Measurements from ENCODE around the gene ACSF3.

Gene ACSF3

DNA sequence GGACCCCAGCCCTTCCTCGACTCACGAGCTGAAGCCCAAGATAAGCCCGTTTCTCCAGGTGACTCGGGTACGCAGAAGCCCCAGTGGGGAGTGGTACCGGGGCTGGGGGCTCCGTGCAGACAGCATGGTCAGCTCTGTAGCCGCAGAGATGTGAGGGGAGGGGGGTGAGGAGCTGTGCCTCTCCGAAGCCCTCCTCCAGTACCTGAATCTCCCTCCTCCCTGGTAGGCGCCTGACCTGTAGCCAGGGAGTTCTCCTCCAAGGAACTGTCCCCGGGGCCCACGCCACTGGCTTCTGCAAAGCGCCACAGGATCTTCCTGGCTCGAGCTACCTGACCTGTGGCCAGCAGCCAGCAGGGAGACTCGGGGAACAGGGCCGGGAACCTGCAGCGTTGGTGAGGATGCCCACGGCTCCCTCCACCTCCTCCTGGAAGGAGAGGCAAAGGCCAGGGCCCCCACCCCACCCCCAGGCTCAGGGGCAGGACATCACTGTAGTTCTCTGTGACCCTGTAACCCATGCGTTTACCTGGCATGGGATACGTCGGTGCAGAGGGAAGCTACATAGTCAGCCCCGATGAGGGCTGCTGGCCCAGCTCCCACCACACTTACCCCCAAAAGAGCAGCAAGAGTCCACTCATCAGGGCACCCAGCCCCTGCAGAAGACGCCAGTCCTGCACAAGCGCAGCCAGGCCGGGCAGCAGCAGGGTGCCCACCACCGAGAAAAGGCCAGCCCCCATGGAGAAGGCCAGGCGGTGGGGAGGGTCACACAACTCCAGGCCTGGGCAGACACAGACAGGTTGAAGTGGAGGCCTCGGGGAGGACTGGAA is 105.0 kb downstream of the ACSF3 start:
- DNase-seq (ENCODE audit: extremely low read depth, insufficient read length): peak; percentile 18
- Histone ChIP-seq H3K36me3 (ENCODE audit: control insufficient read depth, insufficient read depth, low read length) (no peaks in the 10 kb centered on the region), H3K4me3 (replicated peaks; ENCODE audit: low read depth, low read length) (no peak overlapping the region), H3K27me3 (replicated peaks; ENCODE audit: control insufficient read depth, insufficient read depth, low read length) (no peaks in the 10 kb centered on the region)
- TF ChIP-seq, protein P1, sequence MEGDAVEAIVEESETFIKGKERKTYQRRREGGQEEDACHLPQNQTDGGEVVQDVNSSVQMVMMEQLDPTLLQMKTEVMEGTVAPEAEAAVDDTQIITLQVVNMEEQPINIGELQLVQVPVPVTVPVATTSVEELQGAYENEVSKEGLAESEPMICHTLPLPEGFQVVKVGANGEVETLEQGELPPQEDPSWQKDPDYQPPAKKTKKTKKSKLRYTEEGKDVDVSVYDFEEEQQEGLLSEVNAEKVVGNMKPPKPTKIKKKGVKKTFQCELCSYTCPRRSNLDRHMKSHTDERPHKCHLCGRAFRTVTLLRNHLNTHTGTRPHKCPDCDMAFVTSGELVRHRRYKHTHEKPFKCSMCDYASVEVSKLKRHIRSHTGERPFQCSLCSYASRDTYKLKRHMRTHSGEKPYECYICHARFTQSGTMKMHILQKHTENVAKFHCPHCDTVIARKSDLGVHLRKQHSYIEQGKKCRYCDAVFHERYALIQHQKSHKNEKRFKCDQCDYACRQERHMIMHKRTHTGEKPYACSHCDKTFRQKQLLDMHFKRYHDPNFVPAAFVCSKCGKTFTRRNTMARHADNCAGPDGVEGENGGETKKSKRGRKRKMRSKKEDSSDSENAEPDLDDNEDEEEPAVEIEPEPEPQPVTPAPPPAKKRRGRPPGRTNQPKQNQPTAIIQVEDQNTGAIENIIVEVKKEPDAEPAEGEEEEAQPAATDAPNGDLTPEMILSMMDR (IDR thresholded peaks at IDR 0.05; ENCODE audit: insufficient read depth, low read length, poor library complexity, severe bottlenecking): no peak

DNA sequence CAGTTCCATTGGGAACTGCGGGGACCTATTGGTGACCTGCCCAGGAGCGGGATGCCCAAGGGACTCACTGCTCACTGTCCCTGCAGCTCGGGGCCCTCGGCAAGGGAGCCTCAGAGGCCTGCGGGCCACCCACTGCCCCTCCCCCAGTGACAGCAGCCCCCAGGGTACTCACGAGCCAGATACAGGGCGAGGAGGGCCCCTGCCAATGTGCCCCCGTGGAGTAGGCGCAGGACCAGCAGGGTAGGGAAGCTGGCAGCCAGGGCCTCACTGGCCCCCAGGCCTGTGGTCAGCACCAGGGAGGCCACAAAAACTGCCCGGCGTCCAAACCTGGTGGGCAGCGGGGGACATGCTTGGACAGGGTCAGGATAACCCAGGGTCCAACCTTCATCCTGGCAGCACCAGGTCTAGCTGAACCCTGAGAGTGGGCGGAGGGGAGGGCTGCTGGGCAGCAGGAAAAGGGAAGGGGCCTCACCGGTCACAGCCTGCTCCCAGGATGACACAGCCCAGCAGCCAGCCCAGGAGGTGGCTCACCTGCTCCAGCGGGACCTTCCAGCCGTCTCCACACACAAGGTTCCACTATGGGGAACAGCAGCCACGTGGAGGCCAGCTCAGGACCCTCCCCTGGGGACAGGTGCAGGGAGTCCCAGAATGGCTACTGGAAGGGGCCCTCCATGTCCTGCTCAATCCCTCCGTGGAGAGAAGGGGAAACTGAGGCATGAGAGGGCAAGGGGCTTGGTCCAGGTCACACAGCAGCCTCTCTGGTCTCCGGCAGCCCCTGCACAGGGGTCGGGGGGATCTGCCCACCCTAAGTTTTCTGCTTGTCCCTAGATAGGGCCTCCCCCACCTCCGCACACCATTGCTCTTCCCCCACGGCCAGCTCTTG is 105.8 kb downstream of the ACSF3 start:
- H3K27me3 ChIP-seq (replicated peaks; ENCODE audit: control insufficient read depth, insufficient read depth, low read length): no peaks in the 10 kb centered on the region
- no peak for DNase-seq (ENCODE audit: extremely low read depth, insufficient read length)
- TF ChIP-seq, protein P1 (IDR thresholded peaks at IDR 0.05; ENCODE audit: insufficient read depth, low read length, poor library complexity, severe bottlenecking): no peak

DNA sequence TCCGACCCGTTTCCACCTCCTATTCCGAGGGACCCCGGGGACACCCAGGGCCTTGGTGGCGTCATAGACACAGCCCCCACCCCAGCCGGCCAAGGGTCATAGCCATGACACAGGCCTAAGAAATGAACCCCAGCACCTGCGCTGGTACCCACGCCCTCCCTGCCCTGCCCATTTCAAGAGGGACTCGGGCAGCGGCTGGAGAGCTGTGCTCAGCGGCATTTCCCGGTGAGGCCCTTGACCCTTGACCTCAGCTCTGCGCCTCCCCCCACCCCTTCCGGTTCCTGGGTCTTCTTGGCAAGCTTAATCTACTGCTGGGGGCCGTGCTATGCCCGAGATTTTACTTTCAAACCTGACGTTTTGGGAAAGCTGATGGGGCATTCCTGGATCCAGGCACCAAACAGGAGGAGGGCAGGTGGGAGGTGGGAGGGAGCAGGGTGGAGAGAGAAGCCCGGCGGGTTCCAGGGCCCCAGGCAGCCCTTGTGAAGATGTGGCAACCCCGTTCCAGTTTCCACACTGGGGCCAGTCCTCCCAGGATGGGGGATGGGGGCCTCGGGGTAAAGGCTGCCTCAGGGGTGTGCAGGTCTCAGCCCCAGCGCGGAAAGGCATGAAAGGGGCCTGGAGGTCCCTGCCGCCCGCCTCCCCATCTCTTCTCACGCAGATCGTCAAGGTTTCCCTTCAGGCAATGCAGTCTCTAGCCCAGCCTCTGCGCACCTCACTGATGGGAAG is 106.6 kb downstream of the ACSF3 start, which contains the start of gene SLC22A31:
Gene SLC22A31, minus strand, starts transcription at position 414 of the 726 bp plus-strand sequence. Its CDS starts 36 bp downstream, at position 378.
- DNase-seq (ENCODE audit: extremely low read depth, insufficient read length): no peak
- TF ChIP-seq, protein P1 (IDR thresholded peaks at IDR 0.05; ENCODE audit: insufficient read depth, low read length, poor library complexity, severe bottlenecking): no peak

More for the DNA sequence above, 105.8 kb downstream of the ACSF3 start:
- H3K4me3 ChIP-seq (replicated peaks; ENCODE audit: low read depth, low read length): peak overlapping the region; percentile 28
- H3K36me3 ChIP-seq (ENCODE audit: control insufficient read depth, insufficient read depth, low read length): no peaks in the 10 kb centered on the region

DNA sequence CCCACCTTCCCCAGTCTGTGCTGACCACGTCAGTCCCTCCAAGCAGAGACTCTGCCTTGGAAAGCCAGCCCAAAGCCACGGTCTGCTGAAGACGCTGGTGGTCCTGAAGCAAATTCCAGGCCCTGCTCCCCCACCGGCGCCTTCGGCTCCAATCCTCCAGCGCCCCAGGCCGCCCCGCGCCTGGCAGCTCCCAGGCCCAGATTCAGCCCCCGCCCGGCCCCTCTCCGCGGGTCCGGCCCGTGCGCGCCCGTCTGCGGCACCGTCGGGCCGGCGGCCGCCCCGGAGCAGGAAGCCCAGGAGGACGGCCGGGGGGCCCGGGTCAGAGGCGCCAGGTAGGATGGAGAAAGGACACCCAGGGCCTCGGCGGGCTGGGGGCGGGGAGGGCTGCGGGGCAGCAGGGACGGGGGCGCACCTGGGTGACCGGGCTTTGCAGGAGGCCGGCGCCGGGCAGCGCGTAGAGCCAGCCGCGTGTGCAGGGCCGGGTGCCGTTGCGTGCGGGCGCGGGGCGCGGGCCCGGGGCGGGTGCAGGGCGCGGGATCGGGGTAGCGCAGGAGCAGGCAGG is 107.3 kb downstream of the ACSF3 start:
- no peak for DNase-seq (ENCODE audit: extremely low read depth, insufficient read length)
- no peaks in the 10 kb centered on the region for H3K27me3 ChIP-seq (replicated peaks; ENCODE audit: control insufficient read depth, insufficient read depth, low read length)
- TF ChIP-seq, protein P1 (IDR thresholded peaks at IDR 0.05; ENCODE audit: insufficient read depth, low read length, poor library complexity, severe bottlenecking): no peak
- H3K4me3 ChIP-seq (replicated peaks; ENCODE audit: low read depth, low read length): peak overlapping the region; percentile 19
- H3K36me3 ChIP-seq (ENCODE audit: control insufficient read depth, insufficient read depth, low read length): no peaks in the 10 kb centered on the region

More for the DNA sequence above, 106.6 kb downstream of the ACSF3 start, which contains the start of gene SLC22A31:
- peak within 1 kb of the TSS; percentile 28 for H3K4me3 ChIP-seq (replicated peaks; ENCODE audit: low read depth, low read length)
- no peaks in the 10 kb centered on the region for H3K27me3 ChIP-seq (replicated peaks; ENCODE audit: control insufficient read depth, insufficient read depth, low read length)
- H3K36me3 ChIP-seq (ENCODE audit: control insufficient read depth, insufficient read depth, low read length): no peaks in the 10 kb centered on the region
